Activated gamma-delta T cell treated with anti-CD3 and anti-CD28 coated beads, Interleukin-2, amount 50 U/mL, for 16 hours (primary cell): ENCODE results near the gene CCDC17.
"Not testable (repeated sequence)": the region's sequence is repeated elsewhere in the genome, so short reads cannot be mapped to it uniquely, and the experiment has no call there.

Experiments used
- DNase-seq: peaks from one replicate; pipeline ENCODE4 v3.0.0-alpha.2; 2020; ENCODE audit warnings: low read depth

Gene CCDC17

GRCh38 chr1:45621895-45622523 is 1.8 kb downstream of the CCDC17 start:
- no peak for DNase-seq

GRCh38 chr1:45621501-45621836 is 2.4 kb downstream of the CCDC17 start:
- no peak for DNase-seq

- no peak for DNase-seq
These were observed 3.0 kb downstream of the CCDC17 start for GRCh38 chr1:45620588-45621500.

GRCh38 chr1:45619149-45619921 is 4.5 kb downstream of the CCDC17 start:
- no peak for DNase-seq

- DNase-seq, result no peak
These were observed 6.2 kb downstream of the CCDC17 start for GRCh38 chr1:45617618-45618017.

GRCh38 chr1:45615885-45616284 is 8.0 kb downstream of the CCDC17 start:
- no peak for DNase-seq

GRCh38 chr1:45612941-45613579 is 10.8 kb downstream of the CCDC17 start:
- DNase-seq, result no peak

- no peak for DNase-seq
These were observed 13.1 kb downstream of the CCDC17 start for GRCh38 chr1:45610589-45611226.

- DNase-seq, result no peak
These were observed 15.4 kb downstream of the CCDC17 start for GRCh38 chr1:45608175-45609156.

GRCh38 chr1:45607404-45608074 is 16.3 kb downstream of the CCDC17 start:
- DNase-seq, result no peak

GRCh38 chr1:45604239-45604638 is 19.6 kb downstream of the CCDC17 start:
- no peak for DNase-seq

- DNase-seq, result not testable (repeated sequence)
These were observed 27.1 kb downstream of the CCDC17 start for GRCh38 chr1:45596765-45597164.

- DNase-seq, result no peak
These were observed 29.4 kb downstream of the CCDC17 start for GRCh38 chr1:45594412-45594811.

- no peak for DNase-seq
These were observed 34.0 kb downstream of the CCDC17 start for GRCh38 chr1:45589861-45590260.

GRCh38 chr1:45586769-45587168 is 37.1 kb downstream of the CCDC17 start:
- DNase-seq, result no peak

- no peak for DNase-seq
These were observed 38.3 kb downstream of the CCDC17 start for GRCh38 chr1:45585496-45586075.

GRCh38 chr1:45585110-45585426 is 38.8 kb downstream of the CCDC17 start:
- DNase-seq, result no peak

GRCh38 chr1:45584351-45585109 is 39.3 kb downstream of the CCDC17 start:
- DNase-seq, result peak; percentile 77
